ENCODE data around the gene KDM5C.

The KDM5C gene

GRCh38 chrX:53249408-53250042 is 24.5 kb upstream of the KDM5C start:
- DNase-seq = no peak

- DNase-seq = no peak
These were observed 22.9 kb upstream of the KDM5C start for GRCh38 chrX:53247928-53248327.

GRCh38 chrX:53246231-53246630 is 21.2 kb upstream of the KDM5C start:
- no peak for DNase-seq

GRCh38 chrX:53244610-53245009 is 19.6 kb upstream of the KDM5C start:
- no peak for DNase-seq

GRCh38 chrX:53242310-53242709 is 17.3 kb upstream of the KDM5C start:
- DNase-seq = no peak

- no peak for DNase-seq
These were observed 16.6 kb upstream of the KDM5C start for GRCh38 chrX:53241558-53241957.

GRCh38 chrX:53239474-53239873 is 14.5 kb upstream of the KDM5C start:
- DNase-seq = no peak

GRCh38 chrX:53237056-53237455 is 12.0 kb upstream of the KDM5C start:
- no peak for DNase-seq

GRCh38 chrX:53236025-53236679 is 11.1 kb upstream of the KDM5C start:
- no peak for DNase-seq

- no peak for DNase-seq
These were observed 10.6 kb upstream of the KDM5C start for GRCh38 chrX:53235566-53235965.

GRCh38 chrX:53234484-53234883 is 9.5 kb upstream of the KDM5C start:
- DNase-seq = no peak

GRCh38 chrX:53233536-53233935 is 8.5 kb upstream of the KDM5C start:
- DNase-seq = no peak

GRCh38 chrX:53230116-53230515 is 5.1 kb upstream of the KDM5C start:
- DNase-seq = no peak

- DNase-seq = no peak
These were observed 2.3 kb upstream of the KDM5C start for GRCh38 chrX:53227224-53227765.

- peak; percentile 51 for DNase-seq
These were observed 800 bp downstream of the KDM5C start for GRCh38 chrX:53223955-53224859.

GRCh38 chrX:53223068-53223693 is 1.8 kb downstream of the KDM5C start:
- no peak for DNase-seq

GRCh38 chrX:53211391-53211978 is 13.5 kb downstream of the KDM5C start:
- no peak for DNase-seq

GRCh38 chrX:53196678-53197077 is 28.3 kb downstream of the KDM5C start:
- DNase-seq = no peak

- DNase-seq = no peak
These were observed 29.6 kb downstream of the KDM5C start for GRCh38 chrX:53195401-53195800.

GRCh38 chrX:53194308-53194707 is 30.7 kb downstream of the KDM5C start:
- no peak for DNase-seq

- DNase-seq = no peak
These were observed 31.9 kb downstream of the KDM5C start for GRCh38 chrX:53193093-53193492.

GRCh38 chrX:53190363-53190960 is 34.5 kb downstream of the KDM5C start:
- no peak for DNase-seq

Measured in CD4-positive, alpha-beta T cell treated with Interleukin-17A for 1 hour (primary cell).